ENCODE data around the gene HOXB1.
A peak's percentile ranks its signal among the peaks of the same experiment; 100 is the strongest.

Gene HOXB1

GRCh38 chr17:48488548-48489106 lies 42.2 kb downstream of the HOXB1 start:
- DNase-seq (ENCODE audit: low spot score), result no peak
- in situ Hi-C loops (cut with MboI; ENCODE audit: low pct_unique_long_range_greater_than_20kb, low sequenced_read_pairs, unreplicated experiment), result no loop called here
- TF ChIP-seq CTCF (IDR thresholded peaks at IDR 0.05; ENCODE audit: extremely low read depth, insufficient read depth, missing control alignments), result no peak

- no peak for TF ChIP-seq CTCF (IDR thresholded peaks at IDR 0.05; ENCODE audit: extremely low read depth, insufficient read depth, missing control alignments)
- no peak for DNase-seq (ENCODE audit: low spot score)
- in situ Hi-C loops (cut with MboI; ENCODE audit: low pct_unique_long_range_greater_than_20kb, low sequenced_read_pairs, unreplicated experiment), result no loop called here
Measured at GRCh38 chr17:48487221-48487620, 43.6 kb downstream of the HOXB1 start.

- DNase-seq (ENCODE audit: low spot score), result no peak
- TF ChIP-seq CTCF (IDR thresholded peaks at IDR 0.05; ENCODE audit: extremely low read depth, insufficient read depth, missing control alignments), result no peak
- in situ Hi-C loops (cut with MboI; ENCODE audit: low pct_unique_long_range_greater_than_20kb, low sequenced_read_pairs, unreplicated experiment), result no loop called here
Measured at GRCh38 chr17:48486557-48486956, 44.3 kb downstream of the HOXB1 start.

DNA sequence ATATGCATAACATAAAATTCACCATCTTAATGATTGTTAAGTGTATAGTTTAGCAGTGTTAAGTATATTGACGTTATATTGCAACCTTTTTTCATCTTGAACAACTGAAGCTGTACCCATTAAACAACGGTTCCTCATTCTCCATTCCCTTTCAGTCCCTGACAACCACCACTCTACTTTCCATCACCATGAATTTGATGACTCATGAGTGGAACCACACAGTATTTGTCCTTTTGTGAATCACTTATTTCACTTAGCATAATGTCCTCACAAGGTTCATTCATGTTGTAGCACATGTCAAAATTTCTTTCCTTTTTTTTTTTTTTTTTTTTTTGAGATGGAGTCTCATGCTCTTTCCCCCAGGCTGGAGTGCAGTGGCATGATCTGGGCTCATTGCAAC lies 46.0 kb downstream of the HOXB1 start:
- DNase-seq (ENCODE audit: low spot score), result no peak
- in situ Hi-C loops (cut with MboI; ENCODE audit: low pct_unique_long_range_greater_than_20kb, low sequenced_read_pairs, unreplicated experiment), result no loop called here
- TF ChIP-seq CTCF (IDR thresholded peaks at IDR 0.05; ENCODE audit: extremely low read depth, insufficient read depth, missing control alignments), result no peak

DNA sequence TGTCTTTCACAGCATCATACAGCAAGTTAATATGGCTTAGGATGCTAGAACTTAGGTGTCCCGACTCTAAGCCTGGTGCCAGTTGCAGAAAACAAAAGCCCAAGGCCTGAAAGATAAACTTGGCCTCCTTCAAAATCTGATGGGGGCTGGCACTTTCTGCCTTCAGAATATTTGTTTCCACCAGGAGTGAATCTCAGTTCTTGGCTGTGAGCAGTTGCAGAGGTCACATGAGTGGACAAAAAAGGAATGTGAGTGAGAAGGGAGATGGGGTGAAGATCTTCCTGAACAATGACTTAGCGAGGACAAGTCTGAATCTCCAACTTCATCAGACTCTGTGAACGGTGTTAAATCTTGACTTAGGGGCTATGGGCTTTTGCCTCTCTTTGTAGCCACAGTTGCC lies 46.6 kb downstream of the HOXB1 start:
- in situ Hi-C loops (cut with MboI; ENCODE audit: low pct_unique_long_range_greater_than_20kb, low sequenced_read_pairs, unreplicated experiment), result no loop called here
- no peak for DNase-seq (ENCODE audit: low spot score)
- no peak for TF ChIP-seq CTCF (IDR thresholded peaks at IDR 0.05; ENCODE audit: extremely low read depth, insufficient read depth, missing control alignments)

DNA sequence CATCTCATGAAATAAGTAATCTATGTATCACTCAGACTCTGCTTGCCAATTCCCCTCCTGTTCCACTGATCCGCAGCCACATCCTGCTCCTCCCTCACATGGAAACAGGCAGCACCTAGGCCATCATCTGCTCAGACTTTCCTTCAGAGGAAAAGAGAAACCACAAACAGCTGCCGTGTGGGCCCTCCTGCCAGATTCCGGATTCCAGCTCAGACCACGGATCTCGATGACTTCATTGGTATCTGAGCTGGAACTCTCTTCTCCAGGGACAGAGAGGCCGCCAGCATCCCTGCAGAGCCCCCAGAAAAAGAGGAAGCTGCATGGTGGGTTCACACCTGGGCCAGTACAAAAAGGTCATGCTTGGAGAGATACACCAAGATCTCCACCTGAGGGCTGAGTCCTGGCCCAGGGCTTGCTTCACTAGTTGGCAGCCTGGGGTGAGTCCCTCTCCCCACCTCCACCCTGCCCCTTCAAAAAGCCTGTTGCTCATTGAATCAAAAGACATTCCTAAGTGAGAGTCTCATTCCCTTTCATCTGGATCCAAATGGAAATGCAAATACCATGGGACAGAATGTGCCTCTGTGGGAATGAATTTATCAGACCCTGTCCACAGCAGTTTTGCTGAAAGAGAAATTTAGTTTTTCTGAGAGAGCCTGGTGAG lies 47.2 kb downstream of the HOXB1 start:
- peak; percentile 22 for DNase-seq (ENCODE audit: low spot score)
- no peak for TF ChIP-seq CTCF (IDR thresholded peaks at IDR 0.05; ENCODE audit: extremely low read depth, insufficient read depth, missing control alignments)
- in situ Hi-C loops (cut with MboI; ENCODE audit: low pct_unique_long_range_greater_than_20kb, low sequenced_read_pairs, unreplicated experiment), result no loop called here

All from GM13977 (cell line).